IPS-18c (cell line): ENCODE measurements around the gene CACNB1.

Source experiments
- H3K4me3 ChIP-seq: 2 replicates; pipeline ENCODE4 v1.7.0; 2013; ENCODE audit warnings: low read depth, mild to moderate bottlenecking, low read length, moderate library complexity; ENCODE audit not compliant: insufficient read depth
- H3K9me3 ChIP-seq: one replicate; pipeline ENCODE4 v1.6.1; 2013; ENCODE audit warnings: mild to moderate bottlenecking, low read length, moderate library complexity; ENCODE audit not compliant: control insufficient read depth, insufficient read depth

The CACNB1 gene

DNA sequence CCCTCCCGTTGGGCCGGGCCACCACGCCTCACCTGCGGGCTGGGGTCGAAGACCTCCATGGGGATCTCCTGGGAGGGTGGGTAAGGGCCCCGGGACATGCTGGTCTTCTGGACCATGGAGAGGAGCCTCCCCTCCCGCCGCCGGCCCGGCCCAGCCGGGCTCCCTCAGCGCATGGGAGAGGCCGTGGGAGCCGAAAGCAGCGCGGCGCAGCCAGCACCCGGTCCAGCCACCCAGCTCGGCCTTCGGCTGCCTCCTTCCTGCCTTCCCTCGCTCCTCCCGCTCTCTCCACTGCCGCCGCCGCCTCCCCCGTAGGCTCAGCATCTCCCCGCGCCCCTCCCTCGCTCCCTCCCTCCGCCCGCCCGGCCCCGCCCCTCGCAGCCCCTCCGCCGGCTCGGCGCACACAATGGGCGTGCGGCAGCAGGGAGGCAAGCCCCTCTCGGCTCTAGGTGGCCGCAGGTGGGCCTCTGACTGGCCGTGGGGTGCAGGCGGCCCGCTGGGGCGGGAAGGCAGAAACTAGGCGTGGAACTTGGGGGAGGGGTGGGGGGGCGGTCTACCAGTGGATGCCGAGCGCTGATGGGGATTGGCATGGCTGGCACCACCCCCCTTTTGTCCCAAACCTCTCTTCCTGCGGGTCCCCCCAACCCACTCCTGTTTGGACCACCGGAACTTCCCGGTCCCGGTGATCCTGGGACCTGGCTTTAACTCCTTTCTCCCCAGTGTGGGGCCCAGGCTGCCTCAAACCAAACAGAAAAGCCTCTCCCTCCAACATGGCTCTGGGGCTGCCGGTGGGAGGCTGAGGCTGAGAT is at the start of gene CACNB1:
CACNB1 (minus strand) TSS at position 290 of the 806 bp plus-strand sequence; CDS start at position 116, 174 bp downstream.
- Histone ChIP-seq H3K9me3 (peaks cover 2% of the 10 kb centered on the region), H3K4me3 (peak within 1 kb of the TSS; percentile 81)

DNA sequence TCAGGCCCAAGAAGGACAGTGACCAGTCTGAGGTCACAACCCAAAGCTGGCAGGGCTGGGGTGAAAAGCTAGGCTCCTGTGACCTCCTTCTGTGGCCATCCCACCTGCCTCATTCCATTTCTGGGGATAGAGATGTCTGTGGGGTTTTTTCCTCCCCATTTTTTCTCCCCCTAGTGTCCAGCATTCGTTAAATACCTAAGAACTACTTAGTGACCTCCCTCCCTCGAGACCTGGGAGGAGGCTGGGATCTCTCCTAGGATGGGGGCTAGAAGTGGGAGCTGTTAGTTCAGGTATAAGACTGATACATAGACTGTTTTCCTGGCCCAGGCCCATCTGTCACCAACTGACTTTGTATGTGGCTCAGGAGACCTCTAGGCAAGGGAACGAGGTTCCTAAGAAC is 48.8 kb upstream of the CACNB1 start:
- no peak overlapping the region for H3K4me3 ChIP-seq

DNA sequence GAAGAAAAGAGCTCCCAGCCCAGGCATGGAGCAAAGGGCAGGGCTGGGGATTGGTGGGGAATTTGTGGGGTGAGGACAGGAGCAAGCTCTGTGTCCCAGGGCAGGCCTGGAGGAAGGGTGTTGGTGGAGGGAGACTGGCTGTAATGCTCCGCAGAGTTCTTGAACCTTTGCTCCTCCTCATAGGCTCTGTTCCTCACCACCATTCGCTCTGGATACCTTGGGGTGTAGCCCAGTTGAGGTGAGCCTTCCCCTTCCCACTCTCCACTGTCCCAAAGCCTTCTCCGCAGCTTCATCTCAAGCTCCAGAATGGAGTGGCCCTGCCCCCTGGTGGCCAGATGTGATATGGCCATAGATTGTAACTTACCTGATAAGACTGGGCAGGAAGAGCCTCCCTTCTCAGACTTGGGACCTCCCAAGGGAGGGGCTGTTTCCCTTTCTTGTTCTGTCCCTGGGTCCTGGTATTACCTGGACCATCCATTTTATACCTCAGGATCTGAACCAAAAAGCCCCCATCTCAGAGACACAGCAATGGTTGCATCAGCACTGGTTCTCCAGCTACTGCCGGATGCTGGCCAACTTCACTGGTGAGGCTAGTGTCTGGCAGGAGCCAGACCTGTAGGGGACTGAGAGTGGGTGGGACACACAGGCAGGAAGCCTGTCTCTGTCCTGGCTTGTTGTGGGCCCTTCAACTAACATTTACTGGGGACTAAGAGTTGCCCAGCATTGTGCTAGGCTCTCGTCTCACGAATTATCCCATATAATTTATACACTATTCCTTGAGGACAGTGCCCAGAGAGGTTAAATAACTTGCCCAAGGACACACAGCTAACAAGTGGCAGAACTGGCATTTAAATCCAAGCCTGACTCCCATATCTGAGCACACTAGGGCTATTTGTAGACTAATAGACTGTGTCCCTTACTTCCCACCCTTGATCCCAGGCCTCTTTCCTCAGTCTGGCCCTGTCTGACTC is 47.4 kb upstream of the CACNB1 start:
- H3K4me3 ChIP-seq = no peak overlapping the region
- H3K9me3 ChIP-seq = no peaks in the 10 kb centered on the region

More for the DNA sequence above, 48.8 kb upstream of the CACNB1 start:
- H3K9me3 ChIP-seq = no peaks in the 10 kb centered on the region

DNA sequence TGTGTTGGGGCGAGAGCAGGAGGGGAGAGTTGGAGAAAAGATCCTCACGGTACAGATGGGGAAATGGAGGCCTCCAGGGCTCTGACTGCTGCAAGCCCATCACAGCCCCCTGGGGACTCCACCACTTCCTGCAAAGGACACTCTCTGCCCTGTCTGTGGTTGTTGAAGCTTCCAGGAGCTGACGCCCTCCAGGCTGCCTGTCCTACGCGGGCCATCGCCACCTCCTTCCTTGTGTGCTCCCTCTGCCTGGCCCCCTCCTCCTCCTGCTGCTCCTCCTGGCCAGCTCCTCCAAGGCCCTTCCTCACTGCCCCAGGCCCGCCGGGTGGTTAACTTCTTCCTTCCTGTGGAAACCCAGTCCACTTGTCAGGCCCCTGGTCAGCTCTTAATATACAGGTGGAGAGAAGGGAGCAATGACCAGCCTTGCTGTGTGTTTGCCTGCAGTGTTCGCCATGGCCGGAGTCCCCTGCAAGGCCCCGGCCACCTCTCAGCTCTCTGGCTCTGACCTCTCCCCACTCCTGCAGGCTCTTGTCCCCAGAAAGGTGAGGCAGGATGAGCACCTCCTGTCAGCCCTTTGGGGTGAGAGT is 46.6 kb upstream of the CACNB1 start:
- Histone ChIP-seq H3K9me3 (no peaks in the 10 kb centered on the region), H3K4me3 (no peak overlapping the region)

DNA sequence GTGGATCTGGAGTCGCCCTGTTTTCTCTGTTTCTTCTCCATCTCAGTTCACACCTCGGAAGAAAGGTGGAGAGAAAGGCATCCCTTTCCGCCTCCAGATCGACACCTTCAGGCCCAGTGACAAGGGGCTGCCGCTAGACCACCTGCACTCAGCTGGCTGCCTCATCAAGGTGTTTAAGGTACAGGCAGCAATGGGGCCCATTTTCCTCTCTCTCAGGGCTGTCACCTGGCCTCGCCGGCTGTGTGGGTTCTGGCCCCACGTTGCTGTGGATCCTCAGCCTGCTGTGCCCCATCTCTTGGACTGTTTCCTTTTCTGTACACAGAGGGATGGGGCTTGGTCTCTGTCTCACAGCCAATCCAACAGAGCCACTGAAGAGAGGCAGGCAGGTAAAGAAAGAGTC is 45.7 kb upstream of the CACNB1 start:
- H3K4me3 ChIP-seq = no peak overlapping the region
- no peaks in the 10 kb centered on the region for H3K9me3 ChIP-seq

DNA sequence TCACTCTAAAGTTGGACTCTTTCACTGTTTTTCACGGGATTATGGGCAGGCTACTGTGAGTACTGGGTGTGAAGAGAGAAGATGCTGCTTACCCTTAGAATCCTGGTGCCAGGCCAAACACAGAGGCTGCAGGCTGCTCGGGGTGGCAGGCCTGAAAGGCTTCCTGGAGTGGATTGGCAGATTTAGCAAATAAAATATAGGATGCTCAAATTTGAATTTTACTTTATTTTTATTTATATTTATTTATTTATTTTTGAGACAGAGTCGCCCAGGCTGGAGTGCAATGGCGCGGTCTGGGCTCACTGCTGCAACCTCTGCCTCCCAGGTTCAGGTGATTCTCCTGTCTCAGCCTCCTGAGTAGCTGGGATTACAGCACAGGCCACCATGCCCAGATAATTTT is 43.2 kb upstream of the CACNB1 start:
- Histone ChIP-seq H3K4me3 (no peak overlapping the region), H3K9me3 (no peaks in the 10 kb centered on the region)

DNA sequence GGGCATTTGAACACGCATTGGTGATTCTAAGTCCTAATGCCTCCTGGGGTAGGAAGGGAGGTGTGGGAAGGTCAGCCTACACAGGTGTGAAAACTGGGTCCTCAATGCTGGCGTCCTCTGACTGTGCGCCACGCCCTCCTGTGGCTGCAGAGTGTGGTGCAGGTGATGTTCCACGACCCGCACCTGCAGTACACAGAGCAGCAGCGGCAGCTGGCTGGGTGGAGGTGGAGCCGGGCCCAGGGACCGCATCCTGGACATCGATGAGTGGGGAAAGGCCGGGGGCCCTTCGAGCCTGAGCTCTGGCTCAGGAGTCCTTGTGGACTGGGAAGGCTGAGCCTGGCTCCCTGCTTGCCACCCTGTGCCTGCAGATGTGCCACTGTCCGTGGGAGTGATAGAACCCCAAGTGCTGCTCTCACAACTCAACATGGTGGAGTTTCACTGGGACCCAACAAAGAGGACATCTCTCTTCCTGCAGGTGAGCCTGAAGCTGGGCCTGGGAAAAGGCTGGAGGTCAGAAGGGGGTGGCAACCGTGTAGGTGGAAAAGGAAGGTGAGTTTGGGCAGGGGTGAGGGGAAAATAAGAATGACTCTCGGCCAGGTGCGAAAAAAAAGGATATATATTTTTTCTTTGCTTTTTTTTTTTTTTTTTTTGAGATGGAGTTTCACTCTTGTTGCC is 42.3 kb upstream of the CACNB1 start:
- no peaks in the 10 kb centered on the region for H3K9me3 ChIP-seq
- no peak overlapping the region for H3K4me3 ChIP-seq

DNA sequence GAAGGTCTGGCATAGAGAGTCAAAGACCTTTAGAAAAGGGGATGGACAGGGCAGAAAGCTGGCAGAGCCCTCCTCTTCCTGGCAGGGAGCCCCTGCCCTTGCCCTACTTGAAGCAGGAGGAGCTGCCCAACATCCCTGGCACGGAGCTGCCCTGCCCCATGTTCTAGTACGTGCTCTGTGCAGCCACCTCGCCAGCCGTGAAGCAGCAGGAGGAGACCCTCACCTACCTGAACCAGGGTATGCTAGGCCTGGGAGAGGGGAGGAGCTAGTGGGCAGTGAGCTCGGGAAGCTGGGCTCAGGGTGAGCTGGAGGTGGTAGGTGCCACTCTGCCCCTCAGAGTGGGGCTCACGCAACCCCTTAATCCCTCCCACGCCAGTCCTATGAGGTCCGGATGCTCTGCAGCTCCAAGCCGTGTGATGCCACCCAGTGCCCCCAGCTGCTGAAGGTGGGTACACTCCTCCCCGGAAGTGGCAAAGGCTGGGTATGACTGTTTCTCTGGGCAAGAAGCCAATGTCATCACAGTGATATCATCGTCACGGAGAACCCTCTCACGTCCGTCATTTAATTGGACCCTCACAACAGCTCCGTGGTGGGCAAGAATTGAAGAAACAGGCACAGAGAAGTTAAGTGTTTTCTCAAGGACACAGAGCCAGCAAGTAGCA is 41.0 kb upstream of the CACNB1 start:
- no peaks in the 10 kb centered on the region for H3K9me3 ChIP-seq
- no peak overlapping the region for H3K4me3 ChIP-seq

DNA sequence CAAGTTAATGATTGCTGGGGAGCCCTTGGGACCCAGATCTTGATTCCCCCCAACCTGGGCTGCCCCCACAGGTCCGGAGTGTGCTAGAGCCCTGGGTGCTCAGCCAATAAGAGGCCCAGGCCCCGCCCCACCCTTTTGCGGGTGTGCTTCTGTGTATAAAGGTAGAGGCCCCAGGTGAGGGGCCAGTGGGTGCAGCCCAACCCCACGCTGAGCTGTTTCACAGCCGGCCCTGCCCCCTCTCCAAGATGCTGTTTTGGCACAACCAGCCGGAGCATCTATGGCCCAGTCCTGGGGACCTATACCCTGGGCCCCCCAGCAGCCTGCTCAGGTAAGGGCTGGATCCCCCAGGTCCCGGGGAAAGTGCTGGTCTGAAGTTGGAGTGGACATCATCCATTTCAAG is 40.1 kb upstream of the CACNB1 start:
- Histone ChIP-seq H3K4me3 (no peak overlapping the region), H3K9me3 (no peaks in the 10 kb centered on the region)

DNA sequence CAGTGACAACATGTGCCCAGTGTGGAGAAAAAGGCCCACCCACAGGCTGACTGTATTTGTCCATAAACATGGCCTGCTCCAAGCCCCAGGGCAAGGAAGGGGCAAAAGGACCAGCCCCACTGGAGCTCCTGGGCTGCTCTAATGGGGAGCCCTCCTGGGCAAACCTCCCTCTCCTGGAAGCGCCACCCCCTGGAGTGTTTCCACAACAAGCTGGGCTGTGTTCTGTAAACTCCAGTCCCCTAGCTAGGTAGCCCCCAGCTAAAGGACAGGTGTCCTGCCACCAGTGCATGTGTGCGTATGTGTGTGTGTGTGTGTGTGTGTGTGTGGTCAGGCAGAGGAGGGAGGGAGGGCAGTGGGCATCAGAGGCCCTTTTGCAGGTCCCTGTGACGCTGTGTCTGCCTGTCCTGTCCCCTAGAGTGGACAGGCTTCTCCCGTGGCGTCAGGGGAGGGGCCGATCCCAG is 39.5 kb upstream of the CACNB1 start:
- no peaks in the 10 kb centered on the region for H3K9me3 ChIP-seq
- no peak overlapping the region for H3K4me3 ChIP-seq

DNA sequence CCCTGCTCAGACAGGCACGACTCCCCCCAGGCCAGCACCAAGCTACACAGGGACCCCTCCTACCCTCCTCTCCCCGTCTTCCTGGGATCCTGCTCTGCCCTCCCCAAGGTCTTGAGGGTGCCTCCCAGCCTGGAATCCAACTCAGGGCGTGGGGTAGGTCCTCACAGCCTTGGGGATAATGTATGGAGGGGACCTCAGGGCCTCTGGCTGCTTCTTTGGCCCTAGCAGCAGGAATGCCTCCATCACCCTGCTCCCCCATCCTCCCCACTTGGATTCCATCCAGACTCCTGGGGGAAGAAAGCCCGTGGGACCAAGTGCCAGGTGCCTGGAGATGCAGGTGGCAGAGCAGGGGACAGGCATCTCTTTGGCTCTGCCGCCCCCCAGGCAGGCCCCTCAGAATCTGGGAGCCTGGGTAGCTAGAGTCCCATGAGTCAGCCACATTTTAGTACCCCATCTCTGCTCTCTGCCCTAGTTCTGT is 39.0 kb upstream of the CACNB1 start:
- Histone ChIP-seq H3K4me3 (no peak overlapping the region), H3K9me3 (no peaks in the 10 kb centered on the region)

DNA sequence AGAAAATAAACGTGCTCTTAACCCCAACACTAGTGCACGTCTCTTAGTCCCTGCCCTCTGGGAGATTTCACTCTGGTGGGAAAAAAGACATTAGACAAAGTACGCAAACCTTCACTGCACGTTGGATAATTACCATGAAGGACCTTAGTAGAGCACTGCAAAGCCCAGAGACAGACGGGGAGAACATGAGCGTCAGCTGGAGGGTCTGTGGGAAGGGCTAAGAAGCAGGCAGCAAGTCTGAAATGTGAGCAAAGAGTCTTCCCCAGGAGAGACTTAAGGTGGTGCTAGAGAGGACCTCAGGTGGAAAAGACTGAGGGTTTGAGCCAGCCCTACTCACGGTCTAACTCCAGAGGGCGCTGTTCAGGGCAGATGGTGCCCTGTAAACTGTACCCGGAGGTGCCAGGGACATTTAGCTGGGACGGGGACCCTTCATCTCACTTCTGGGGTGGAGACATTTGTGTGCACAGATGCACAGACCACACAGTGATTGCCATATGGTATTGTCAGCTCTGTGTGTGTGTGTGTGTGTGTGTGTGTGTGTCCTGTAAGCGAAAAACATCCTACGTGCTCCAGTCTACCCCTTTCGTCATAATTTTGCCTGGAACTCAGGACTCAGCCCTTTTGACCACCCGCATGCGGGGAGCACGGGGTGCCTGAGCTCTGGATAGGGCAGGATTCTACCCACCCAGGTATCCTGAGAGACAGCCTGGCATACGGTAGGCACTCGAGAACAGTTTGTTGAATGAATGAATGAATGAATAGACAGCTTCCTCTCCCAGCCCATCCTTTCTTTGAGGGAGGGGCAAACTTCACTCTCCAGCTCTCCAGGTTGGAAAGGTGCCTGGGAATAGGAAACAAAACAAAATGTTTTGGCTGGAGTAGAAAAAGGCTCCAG is 38.3 kb upstream of the CACNB1 start:
- Histone ChIP-seq H3K9me3 (no peaks in the 10 kb centered on the region), H3K4me3 (no peak overlapping the region)

DNA sequence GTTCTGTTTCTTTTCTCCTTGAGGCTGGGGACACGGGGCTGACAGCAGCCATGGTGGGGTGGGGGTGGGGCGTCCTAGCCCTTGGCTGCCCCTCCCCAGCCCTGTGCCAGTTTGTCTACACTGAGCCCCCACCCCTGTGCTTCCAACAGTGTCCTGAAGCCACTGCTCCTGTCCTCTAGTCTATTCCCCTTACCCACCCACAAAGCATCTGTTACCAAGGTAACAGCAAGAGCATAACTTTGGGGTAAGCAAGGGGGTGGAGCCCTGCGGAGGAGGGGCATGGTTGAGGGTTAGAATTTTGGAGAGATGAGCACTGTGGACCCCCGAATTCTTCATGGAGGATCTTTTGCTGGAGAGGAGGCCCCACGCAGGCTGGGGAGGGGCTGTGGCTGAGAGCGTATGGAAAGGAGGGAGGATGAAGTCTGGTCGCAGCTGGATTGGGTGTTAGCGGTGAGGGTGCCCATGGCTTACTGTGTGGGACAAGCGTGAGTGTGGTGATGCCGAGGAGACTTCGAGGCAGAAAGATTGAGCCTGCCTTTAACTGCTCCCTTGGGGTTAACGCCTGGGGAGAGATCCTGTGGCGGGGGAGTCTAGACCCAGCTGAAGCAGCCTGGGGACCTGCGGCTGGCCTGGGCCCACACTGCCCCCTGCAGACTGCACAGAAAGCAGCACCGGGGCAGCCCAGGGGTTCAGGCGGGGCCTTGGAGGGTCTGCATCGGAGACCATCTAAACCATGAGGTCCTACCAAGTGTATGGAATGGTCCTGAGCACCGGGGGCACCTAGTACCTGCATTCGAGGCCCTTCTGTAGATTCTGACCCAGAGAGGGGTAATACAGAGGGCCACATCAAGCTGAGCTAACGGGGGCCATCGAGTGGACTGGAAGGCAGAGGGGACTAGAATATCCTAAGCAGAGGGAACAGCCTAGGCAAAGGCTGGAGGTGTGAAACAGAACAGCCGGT is 34.4 kb upstream of the CACNB1 start:
- peak overlapping the region; percentile 50 for H3K4me3 ChIP-seq
- H3K9me3 ChIP-seq = no peaks in the 10 kb centered on the region

DNA sequence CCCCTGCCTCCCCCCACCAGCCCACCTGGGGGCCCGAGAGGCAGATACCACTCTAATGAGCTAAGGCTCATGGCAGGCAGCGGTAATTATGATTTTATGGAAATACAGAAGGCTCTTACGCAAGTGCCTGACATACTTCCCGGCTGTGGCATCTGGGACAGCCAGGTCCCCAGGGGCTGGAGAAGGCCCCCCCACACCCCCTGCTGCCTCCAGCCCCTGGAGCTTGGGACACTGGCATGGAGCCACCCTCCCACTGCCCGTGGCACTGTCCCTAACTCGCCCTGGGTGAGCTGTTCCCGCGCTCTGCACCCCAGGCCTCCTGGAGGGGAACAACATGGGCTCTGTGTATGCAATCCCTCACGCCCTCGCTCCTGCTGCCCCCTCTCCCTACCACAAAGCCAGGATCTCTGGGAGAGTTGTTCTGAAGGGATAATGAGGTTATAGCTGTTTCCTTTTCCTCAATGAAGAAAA is 33.7 kb upstream of the CACNB1 start:
- H3K9me3 ChIP-seq = no peaks in the 10 kb centered on the region
- no peak overlapping the region for H3K4me3 ChIP-seq

DNA sequence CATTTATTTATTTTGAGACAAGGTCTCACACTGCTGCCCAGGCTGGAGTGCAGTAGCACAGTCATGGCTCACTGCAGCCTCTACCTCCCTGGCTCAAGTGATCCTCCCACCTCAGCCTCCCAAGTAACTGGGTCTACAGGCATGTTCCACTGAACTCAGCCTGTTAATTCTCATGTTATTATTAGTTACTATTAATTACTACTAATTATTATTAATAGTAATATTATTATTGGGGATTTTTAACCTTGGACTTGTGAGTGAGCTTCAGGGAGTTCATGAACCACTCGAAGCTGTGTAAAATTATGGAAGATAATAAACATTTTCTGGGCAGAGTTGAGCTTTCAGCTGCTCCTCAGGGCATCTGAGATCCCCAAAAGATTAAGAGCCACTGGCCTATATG is 32.9 kb upstream of the CACNB1 start:
- no peaks in the 10 kb centered on the region for H3K9me3 ChIP-seq

More for the DNA sequence above, 32.9 kb upstream of the CACNB1 start:
- no peak overlapping the region for H3K4me3 ChIP-seq
